ENCODE measurements around the gene NBAS. TPM values are rescaled to one million over a fixed set of nuclear protein-coding genes. Genes with fewer than 3 reads are reported as not detected.

NBAS gene
- total RNA-seq, 1 donor from 2014 or later: 38.7 TPM

DNA sequence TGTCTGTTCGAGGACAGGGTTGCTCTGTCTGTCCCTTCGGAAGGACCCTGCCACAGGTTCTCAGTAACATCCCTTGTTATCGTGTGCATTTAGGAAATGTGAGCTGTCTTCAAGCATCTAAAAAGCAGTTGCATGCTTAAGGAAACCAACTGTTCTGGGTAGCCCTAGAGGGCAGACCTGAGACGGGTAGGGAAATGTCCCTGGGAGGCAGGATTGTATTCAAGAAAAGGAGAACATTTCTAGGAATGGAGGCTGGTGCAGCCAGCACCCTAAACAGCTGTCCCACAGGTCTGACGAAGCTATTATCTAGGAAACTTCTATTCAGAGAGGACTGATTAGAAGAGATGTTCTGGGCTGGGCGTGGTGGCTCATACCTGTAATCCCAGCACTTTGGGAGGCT, 414.2 kb downstream of the NBAS start:
- intact Hi-C loops (cut with micrococcal nuclease): no loop called here

DNA sequence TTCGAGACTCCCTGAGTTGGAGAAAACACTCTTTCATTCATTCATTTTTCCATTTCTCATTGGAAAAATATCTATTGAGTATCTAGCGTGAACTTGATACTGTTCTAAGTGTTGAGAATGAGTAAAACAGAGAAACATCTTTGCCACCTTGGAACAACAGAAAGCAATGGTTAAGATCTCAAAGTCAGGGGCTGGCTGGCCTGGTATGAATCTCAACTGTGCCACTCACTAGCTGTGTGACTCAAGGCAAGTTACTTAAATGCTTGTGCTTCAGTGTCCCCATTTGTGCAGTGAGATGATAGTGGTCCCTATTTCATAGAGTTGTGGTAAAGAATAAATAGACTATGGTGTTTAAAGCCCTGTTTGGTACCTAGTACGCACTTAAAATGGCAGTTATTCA, 415.2 kb downstream of the NBAS start:
- intact Hi-C loops (cut with micrococcal nuclease): no loop called here

DNA sequence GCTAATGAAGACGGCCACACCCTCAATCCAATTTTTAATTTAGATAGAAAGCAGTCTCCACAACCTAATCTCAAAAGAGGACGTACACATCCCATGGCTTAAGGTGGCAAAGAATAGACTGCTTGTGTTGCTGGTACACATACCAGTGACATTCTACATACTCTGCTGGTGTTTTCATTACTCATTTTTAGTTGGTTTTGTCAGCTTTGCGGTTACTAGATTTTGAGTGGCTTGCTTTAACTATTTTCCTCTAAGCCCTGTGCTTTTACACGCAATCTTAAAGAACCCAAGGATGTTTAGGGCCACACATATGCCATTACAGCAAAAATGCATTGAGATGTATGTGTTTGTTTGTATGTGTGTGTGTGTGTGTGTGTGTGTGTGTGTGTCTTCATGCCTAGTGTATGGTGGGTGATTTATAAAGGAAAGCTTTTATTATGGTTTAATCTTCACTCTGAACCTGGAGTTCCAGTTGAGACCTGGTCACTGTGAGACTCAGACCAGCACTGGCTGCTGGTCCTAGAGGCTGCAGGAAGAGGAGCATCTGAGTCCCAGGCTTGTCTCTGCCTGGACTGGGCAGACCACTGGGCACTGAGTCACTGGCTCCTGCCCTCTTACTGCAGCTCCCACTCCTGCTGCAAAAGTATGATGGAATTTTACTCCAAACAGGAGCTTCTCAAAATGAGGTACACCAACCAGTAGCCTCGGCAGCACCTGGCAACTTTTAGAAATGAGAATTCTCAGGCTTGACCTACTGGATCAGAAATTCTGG, 415.9 kb downstream of the NBAS start:
- intact Hi-C loops (cut with micrococcal nuclease): no loop called here

DNA sequence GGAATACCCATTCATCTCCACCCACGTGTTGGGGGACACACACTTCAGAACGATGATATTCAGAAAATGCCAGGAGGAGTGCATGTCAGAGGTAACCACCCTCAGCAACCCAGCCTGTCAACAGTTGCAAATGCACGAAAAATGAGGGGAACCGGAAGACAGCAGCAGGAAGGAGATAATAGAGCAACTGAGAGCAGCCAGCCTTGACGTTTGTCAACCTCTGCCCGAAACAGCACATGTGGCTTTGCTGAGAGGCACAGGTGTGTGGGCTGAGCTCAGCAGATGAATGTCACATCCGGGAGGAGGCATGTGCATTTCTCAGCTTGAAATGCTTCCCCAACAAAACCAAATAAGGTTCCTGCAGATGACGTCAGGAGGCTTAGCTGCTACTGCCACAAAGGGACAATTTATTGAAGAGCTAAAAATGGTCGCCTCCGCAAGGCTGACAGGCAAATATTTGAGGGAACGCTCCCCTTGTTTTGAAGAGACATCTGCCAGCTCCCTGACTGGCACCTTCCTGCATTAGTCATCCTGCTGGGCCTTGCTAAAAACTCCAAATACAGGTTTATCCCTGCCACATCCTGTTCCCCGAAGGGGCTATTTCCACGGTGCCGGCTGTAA, 419.0 kb downstream of the NBAS start:
- intact Hi-C loops (cut with micrococcal nuclease): loop anchor here (1.0 kb wide), 4 partner anchors 35 to 449 kb away; partner anchors contain the start of genes DDX1 and NBAS

DNA sequence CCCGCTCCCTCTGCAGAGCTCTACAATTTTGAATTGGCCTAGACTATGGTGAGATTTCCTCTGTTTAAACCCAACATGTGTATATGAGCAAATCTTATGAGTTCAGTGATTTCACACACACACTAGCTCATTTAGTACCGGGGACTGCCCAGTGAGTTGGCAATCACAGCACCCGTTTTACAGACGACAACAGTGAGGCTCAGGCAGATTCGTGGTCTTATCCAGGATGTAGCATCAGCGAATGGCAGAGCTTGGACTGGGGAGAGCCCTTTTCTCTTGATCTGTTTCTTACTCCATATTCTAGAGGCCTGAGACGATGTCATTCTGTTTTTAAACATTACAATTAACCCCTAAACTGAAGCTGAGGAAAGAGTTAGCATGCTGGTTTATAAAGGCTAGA, 419.9 kb downstream of the NBAS start:
- intact Hi-C loops (cut with micrococcal nuclease): no loop called here

DNA sequence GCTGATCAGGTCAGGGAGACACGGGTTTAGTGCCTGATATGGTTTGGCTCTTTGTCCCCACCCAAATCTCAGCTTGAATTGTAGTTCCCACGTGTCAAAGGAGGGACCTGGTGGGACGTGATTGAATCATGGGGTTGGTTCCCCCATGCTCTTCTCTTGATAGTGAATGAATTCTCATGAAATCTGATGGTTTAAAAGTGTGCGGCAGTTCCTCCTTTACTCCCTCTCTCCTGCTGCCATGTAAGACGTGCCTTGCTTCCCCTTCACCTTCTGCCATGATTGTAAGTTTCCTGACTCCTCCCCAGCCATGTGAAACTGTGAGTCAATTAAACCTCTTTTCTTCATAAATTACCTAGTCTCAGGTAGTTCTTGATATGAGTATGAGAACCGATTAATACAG, 424.5 kb downstream of the NBAS start:
- intact Hi-C loops (cut with micrococcal nuclease): no loop called here

DNA sequence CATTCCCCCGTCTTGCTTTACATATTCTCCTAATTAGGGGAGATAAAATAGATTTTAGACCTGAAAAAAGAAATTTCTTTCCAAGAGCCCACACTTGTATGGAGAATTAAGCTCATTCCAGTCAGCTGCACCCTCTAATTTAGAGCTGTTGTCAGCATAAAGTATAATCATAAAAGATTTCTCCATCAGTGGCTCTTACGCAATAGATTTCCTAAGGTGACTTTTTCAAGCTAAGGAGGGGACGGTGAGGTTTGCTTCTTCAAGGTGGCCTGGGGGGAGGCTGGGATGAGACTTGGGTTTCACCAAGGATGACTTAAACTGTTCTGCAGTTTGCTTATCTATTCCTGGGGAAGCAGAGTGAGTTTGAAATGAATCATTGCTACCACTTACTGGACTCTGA, 426.2 kb downstream of the NBAS start:
- intact Hi-C loops (cut with micrococcal nuclease): no loop called here

DNA sequence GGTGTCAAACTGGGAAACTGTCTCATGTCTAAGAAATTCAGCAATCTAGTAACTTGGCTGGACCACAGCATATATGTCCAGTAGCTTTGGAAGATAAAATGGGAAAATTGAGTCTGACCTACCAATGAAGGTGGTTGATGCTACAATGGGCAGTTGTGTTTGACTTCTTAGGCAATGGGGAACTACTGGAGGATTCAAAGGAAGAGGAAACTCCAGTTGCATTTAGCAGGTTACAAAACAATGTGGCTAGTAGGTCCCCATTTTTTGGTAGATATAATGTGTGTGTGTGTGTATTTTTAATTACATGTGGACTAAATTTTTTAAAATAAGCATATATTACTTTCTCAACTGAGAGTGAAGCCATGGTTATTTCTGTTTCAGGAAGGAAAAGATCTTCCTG, 427.7 kb downstream of the NBAS start:
- intact Hi-C loops (cut with micrococcal nuclease): no loop called here

DNA sequence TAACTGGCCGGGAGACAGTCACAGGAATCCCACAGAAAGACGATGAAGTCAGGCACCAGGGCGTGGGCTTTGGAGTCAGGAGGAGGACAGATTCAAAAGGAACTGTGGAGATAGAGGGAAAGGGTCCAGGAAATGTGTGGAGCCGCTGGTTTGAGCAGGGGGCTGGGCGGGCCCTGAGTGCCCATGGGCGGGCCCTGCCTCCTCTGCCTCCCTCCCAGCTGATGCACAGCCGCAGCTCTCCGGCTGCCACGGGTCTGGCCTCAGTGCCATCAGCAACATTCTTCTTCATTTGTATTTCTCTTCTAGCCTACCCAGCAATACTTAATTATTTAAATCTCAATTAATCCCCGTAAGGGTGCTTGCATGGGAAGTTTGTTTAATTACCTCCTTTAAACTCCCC, 432.3 kb downstream of the NBAS start:
- intact Hi-C loops (cut with micrococcal nuclease): no loop called here

DNA sequence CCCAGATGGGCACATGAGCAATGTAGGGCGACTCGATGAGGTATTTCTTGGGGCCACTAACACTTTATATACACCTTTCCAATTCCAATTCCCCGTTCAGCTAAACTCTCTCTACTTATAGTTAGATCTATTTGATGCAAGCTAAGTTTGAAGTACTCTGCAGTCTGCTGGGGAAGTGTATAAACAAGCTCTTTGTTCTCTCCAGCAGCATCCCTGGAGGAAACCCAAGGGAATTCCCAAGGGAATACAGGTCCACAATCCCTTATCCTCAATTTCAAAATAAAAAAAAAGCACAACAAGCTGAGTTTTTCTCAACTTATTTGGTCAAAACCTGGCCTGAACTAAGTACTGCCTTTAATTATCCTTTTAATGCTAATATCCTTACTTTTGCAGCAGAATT, 433.3 kb downstream of the NBAS start:
- intact Hi-C loops (cut with micrococcal nuclease): no loop called here

DNA sequence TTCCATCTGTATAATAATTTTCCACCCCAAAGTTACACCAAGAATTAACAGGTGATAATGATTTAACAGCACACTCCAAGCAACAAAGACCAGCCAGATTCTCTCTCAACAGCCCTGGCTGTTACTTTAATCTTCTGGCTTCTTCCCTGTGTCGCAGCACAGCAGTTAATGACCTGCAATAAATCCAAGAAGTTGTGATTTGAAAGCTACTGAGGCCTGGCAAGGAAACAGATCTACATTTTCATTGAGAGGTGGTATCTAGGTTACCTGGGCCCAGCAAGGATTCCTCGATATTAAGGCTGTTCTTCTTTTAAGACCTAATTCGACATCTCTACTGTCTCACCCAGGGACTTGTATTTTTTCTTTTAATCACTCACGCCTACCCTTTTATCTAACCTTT, 433.8 kb downstream of the NBAS start:
- intact Hi-C loops (cut with micrococcal nuclease): no loop called here

DNA sequence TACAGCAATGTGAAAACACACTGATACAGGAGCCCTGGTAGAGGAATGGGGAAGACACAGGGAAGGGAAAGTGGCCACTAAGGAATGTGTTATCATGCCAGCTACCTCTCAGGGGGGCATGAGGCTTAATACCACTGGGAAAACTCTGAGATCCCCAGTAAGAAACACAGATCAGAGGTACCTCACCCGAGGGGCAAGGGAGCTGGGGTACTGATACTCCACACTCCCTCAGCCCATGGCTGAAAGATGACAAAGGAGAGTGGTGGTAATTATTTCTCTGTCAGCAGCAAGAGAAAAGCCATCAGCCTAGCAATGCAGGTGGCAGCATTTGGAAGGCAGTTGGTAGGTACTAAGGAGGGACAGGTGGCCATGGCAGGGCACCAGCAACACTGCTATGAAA, 434.8 kb downstream of the NBAS start:
- intact Hi-C loops (cut with micrococcal nuclease): no loop called here

DNA sequence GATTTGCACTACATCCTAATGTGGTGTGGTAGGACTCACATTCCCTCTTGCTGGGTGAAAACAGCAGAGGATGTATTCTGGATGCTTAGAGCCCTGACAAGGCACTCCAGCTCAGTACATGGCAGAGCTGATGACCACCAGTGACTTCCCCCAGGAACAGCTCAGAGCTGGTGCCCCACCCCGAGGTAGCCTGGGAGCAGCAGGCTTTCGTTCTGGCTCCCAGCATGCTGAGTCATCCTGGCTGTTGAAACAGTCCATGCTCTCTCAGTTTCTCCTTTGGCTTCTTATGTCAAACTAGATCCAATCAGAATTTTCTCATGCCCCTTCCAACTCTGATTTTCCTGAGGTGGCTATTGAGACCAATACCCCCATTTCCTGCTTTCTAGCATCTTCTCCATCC, 438.2 kb downstream of the NBAS start:
- intact Hi-C loops (cut with micrococcal nuclease): no loop called here

DNA sequence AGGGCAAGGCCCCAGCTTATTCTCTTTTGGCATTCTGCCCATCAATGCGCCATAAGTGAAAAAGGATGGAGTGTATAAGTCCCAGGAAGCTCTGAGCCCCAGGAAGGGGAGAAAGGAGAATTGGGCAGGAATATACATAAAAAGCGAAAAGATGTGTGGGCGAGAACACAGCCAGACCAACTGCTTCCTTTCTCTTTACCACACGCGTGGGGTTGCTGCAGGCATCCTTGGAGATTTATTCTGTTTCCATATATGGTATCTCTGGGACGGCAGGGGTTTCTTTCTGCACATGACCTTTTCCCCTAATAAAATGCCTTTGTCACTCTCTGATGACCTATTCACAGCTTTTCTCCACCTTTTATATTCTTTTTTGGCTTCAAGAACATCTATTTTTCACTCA, 440.5 kb downstream of the NBAS start:
- intact Hi-C loops (cut with micrococcal nuclease): no loop called here

DNA sequence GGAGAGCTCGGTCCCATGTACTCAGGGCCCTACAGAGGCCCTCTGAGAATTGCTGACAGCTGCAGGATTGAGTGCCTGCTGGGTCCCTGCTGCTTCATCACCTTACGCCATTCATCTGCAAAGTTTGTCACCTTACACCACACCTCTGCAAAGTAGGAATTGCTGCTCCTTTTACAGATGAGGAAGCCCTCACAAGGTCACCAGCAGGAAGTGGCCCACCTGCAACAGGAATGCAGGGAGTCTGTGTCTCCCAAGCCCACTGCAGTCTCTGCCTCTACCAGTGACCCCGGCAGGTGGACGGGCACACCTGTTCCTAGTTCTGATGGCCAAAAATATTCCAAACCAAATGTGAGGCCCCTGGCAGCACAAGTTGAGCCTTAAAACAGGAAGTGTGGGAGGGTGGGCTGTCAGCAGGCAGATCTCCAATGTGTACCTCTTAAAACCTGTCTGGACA, 441.4 kb downstream of the NBAS start:
- intact Hi-C loops (cut with micrococcal nuclease): no loop called here

DNA sequence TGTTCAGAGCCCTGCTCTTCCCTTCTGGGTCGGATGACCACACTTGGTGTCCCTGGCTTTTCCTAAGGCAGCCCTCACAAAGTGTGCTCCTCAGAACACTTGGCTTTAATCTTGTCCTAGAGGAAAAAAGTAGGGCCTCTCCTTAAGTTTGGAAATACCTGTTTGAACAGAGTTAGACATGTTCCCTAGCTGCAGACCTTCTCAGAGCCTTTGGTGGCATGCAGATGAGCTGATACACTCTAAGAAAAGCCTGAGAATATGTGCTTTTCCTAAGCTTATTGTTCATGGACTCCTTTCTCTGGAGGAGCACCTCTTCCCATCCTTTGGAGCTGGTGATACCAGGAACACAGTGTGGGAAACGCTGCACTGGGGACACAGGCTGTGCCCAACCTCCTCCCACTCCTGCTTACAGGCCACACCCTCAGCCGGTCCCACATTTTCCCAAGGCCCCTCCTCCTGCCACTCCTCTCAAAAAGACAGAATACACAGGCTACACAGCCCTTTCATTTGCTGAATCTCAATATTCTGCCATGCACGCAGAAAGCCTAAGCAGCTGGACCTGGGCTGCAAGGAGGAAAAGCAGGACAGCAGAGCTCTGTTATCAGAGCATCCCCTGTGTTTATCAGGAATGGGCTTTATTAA, 443.6 kb downstream of the NBAS start:
- intact Hi-C loops (cut with micrococcal nuclease): no loop called here

Other genes with a start within 250 kb of the NBAS start
- 66.0 and 70.5 TPM in 2 replicates for gene DDX1, start 30.5 kb upstream of the NBAS start, total RNA-seq